Effector memory CD8-positive, alpha-beta T cell (primary cell): ENCODE data around the gene LRP1B.

Experiments used
- ATAC-seq: fragments of 150-1000 bp; cut with Tn5 transposase; replicated peaks from 2 replicates; pipeline ENCODE4 v1.10.0; 2021; ENCODE audit warnings: mild to moderate bottlenecking, moderate library complexity
- DNase-seq, 3 experiments: peaks; one replicate each; pipeline ENCODE4 v3.0.0; 2021
- H3K27ac Mint-ChIP-seq, 2 donors: one replicate each; pipeline ENCODE4 v1.8.0; 2022; ENCODE audit warnings: mild to moderate bottlenecking in 2 of 2, mixed read lengths in 2 of 2, moderate library complexity in 2 of 2
- H3K27me3 Mint-ChIP-seq, 2 donors: one replicate each; pipeline ENCODE4 v1.8.0; 2022; ENCODE audit warnings: mixed read lengths in 2 of 2
- H3K36me3 Mint-ChIP-seq: one replicate; pipeline ENCODE4 v1.8.0; 2022; ENCODE audit warnings: mild to moderate bottlenecking, moderate library complexity, mixed read lengths; ENCODE audit not compliant: insufficient read depth
- H3K4me1 Mint-ChIP-seq, 2 donors: one replicate each; pipeline ENCODE4 v1.8.0; 2022; ENCODE audit warnings: low read depth in 2 of 2, mixed read lengths in 2 of 2
- H3K4me3 Mint-ChIP-seq, 2 donors: one replicate each; pipeline ENCODE4 v1.8.0; 2022; ENCODE audit warnings: mild to moderate bottlenecking in 2 of 2, mixed read lengths in 2 of 2, moderate library complexity in 2 of 2
- H3K9me3 Mint-ChIP-seq, 2 donors: one replicate each; pipeline ENCODE4 v1.8.0; 2022; ENCODE audit warnings: mixed read lengths in 2 of 2

LRP1B gene

DNA sequence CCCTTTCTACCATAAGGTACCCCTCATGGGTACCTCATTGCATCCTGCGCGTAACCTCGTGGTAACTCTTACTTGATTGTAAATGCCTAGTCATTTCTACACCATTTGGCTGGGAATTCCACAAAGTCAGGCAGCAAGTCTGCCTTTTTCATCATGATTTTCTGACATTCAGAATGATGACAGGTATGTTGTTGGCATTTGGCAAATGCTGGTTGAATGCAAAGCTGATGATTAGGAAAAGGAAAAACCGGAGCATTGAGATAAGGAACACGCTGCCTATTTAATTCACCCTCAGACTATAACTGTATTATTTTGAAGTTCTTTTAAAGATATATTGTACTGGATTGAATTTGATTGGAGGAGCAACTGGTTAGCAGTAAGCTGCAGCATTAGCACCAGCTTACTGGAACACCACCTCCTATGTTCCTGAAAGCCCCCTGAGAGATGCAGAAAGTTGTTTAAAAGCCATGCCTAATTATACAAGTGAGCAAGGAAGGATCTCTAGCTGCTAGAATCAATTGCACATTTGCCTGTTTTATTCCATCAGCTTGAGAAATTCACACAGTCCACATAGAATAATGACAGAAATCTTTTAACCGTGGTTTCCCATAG is 520.1 kb downstream of the LRP1B start:
- Mint-ChIP-seq H3K36me3 (no peaks in the 10 kb centered on the region), H3K4me1 (no peaks in the 10 kb centered on the region), H3K27ac (no peak overlapping the region), H3K9me3 (peaks cover 10 to 21% of the 10 kb centered on the region in 2 donors), H3K4me3 (no peak overlapping the region), H3K27me3 (no peaks in the 10 kb centered on the region)
- DNase-seq (no peak), ATAC-seq (no peak)

- no peaks in the 10 kb centered on the region for H3K4me1 Mint-ChIP-seq
- H3K9me3 Mint-ChIP-seq: peaks cover 6 to 8% of the 10 kb centered on the region in 2 donors
Observed at GRCh38 chr2:141605163-141605562, 525.7 kb downstream of the LRP1B start.

GRCh38 chr2:141601511-141602152 is 529.2 kb downstream of the LRP1B start:
- no peak for DNase-seq
- Mint-ChIP-seq H3K4me3 (no peak overlapping the region), H3K36me3 (no peaks in the 10 kb centered on the region), H3K27me3 (no peaks in the 10 kb centered on the region), H3K9me3 (peaks cover 8 to 9% of the 10 kb centered on the region in 2 donors), H3K4me1 (no peaks in the 10 kb centered on the region), H3K27ac (no peak overlapping the region)
- no peak for ATAC-seq

More at GRCh38 chr2:141605163-141605562, 525.7 kb downstream of the LRP1B start:
- Mint-ChIP-seq H3K36me3 (no peaks in the 10 kb centered on the region), H3K27ac (no peak overlapping the region), H3K4me3 (no peak overlapping the region), H3K27me3 (no peaks in the 10 kb centered on the region)
- ATAC-seq (no peak), DNase-seq (no peak)

DNA sequence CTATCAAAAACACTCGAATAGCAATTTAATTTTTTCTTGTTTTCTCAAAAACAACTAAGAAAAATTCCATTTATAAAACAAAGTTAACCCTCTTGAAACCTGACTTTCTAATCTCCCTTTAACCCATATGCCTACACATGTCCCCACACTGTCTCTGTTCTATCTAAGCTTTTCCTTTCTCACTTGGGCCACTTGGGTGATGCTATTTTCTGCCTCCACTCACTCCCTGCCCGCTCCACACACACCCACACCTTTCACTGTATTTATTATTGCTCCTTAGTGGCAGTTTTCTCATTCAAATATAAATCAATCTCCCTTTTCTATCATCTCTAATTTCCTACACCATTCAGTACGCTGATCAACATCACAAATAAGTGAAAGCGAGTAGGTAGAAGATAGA is 531.1 kb downstream of the LRP1B start:
- DNase-seq: no peak
- no peaks in the 10 kb centered on the region for H3K36me3 Mint-ChIP-seq
- H3K9me3 Mint-ChIP-seq: peaks cover 8 to 9% of the 10 kb centered on the region in 2 donors
- H3K4me3 Mint-ChIP-seq: no peak overlapping the region
- ATAC-seq: no peak
- no peaks in the 10 kb centered on the region for H3K4me1 Mint-ChIP-seq
- no peaks in the 10 kb centered on the region for H3K27me3 Mint-ChIP-seq
- no peak overlapping the region for H3K27ac Mint-ChIP-seq

DNA sequence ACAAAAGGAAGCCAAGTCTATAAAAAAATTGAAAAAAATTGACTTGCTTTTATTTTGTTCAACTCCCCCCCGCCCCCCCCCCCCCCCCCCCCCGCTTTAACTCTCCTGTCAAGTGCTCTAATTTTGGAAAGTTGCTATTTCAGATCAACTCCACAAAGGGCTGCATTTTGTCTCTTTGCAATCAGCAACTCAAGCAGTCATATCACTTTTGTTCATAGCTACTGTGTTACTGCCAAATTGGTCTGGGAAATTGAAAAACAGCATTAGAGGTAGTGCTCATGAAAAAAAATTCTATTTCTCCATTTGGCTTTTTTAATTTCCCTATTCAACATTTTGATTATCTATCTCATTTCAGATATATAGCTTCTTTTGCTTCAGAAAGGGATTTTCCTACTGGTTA is 531.8 kb downstream of the LRP1B start:
- no peak overlapping the region for H3K27ac Mint-ChIP-seq
- H3K27me3 Mint-ChIP-seq: no peaks in the 10 kb centered on the region
- H3K4me3 Mint-ChIP-seq: no peak overlapping the region
- no peaks in the 10 kb centered on the region for H3K4me1 Mint-ChIP-seq
- peaks cover 8 to 9% of the 10 kb centered on the region in 2 donors for H3K9me3 Mint-ChIP-seq
- ATAC-seq (no peak), DNase-seq (no peak)
- H3K36me3 Mint-ChIP-seq: no peaks in the 10 kb centered on the region

- no peaks in the 10 kb centered on the region for H3K27me3 Mint-ChIP-seq
- no peak for DNase-seq
- no peak overlapping the region for H3K4me3 Mint-ChIP-seq
- H3K9me3 Mint-ChIP-seq: peaks cover 13 to 14% of the 10 kb centered on the region in 2 donors
- H3K27ac Mint-ChIP-seq: no peak overlapping the region
- no peaks in the 10 kb centered on the region for H3K36me3 Mint-ChIP-seq
- no peak for ATAC-seq
- no peaks in the 10 kb centered on the region for H3K4me1 Mint-ChIP-seq
Observed at GRCh38 chr2:141595316-141595920, 535.4 kb downstream of the LRP1B start.

- Mint-ChIP-seq H3K9me3 (peaks cover 6% of the 10 kb centered on the region in 2 donors), H3K27me3 (no peaks in the 10 kb centered on the region), H3K4me1 (no peaks in the 10 kb centered on the region), H3K4me3 (no peak overlapping the region), H3K36me3 (no peaks in the 10 kb centered on the region), H3K27ac (no peak overlapping the region)
- ATAC-seq (no peak), DNase-seq (no peak)
Observed at GRCh38 chr2:141591787-141592186, 539.0 kb downstream of the LRP1B start.

DNA sequence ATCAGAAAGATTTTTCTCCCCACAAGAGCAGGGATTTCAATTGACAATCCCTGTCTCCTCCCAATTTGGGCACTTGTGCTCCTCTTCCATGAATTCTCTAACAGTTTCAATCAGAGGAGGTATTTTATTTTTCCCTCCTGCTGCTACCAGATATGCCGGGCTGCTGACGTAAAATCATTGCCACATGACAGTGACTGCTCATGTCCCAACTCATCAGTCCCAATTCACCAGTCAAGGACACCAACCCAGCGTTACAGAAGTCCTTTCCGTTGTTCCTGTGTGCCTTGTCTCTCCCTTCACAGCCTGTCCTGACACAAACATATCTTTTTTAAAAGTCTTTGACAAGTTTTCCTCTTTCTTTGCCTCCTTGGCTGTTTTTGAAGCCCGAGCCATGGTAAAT is 540.2 kb downstream of the LRP1B start:
- no peaks in the 10 kb centered on the region for H3K27me3 Mint-ChIP-seq
- H3K9me3 Mint-ChIP-seq: peaks cover 6% of the 10 kb centered on the region in 2 donors
- H3K27ac Mint-ChIP-seq: no peak overlapping the region
- DNase-seq (no peak), ATAC-seq (no peak)
- no peaks in the 10 kb centered on the region for H3K36me3 Mint-ChIP-seq
- H3K4me1 Mint-ChIP-seq: no peaks in the 10 kb centered on the region
- no peak overlapping the region for H3K4me3 Mint-ChIP-seq

GRCh38 chr2:141589314-141589713 is 541.5 kb downstream of the LRP1B start:
- no peak overlapping the region for H3K27ac Mint-ChIP-seq
- DNase-seq (no peak), ATAC-seq (no peak)
- no peaks in the 10 kb centered on the region for H3K36me3 Mint-ChIP-seq
- no peaks in the 10 kb centered on the region for H3K4me1 Mint-ChIP-seq
- no peaks in the 10 kb centered on the region for H3K27me3 Mint-ChIP-seq
- no peak overlapping the region for H3K4me3 Mint-ChIP-seq
- H3K9me3 Mint-ChIP-seq: peaks cover 6% of the 10 kb centered on the region in 2 donors

GRCh38 chr2:141586985-141587384 is 543.8 kb downstream of the LRP1B start:
- H3K27ac Mint-ChIP-seq: no peak overlapping the region
- ATAC-seq (no peak), DNase-seq (no peak)
- no peaks in the 10 kb centered on the region for H3K27me3 Mint-ChIP-seq
- H3K9me3 Mint-ChIP-seq: peaks cover 6% of the 10 kb centered on the region in 2 donors
- no peak overlapping the region for H3K4me3 Mint-ChIP-seq
- no peaks in the 10 kb centered on the region for H3K4me1 Mint-ChIP-seq
- no peaks in the 10 kb centered on the region for H3K36me3 Mint-ChIP-seq

- Mint-ChIP-seq H3K27ac (no peak overlapping the region), H3K36me3 (no peaks in the 10 kb centered on the region), H3K4me1 (no peaks in the 10 kb centered on the region), H3K4me3 (no peak overlapping the region), H3K9me3 (peaks cover 0 to 4% of the 10 kb centered on the region in 2 donors), H3K27me3 (no peaks in the 10 kb centered on the region)
- DNase-seq (no peak), ATAC-seq (no peak)
Observed at GRCh38 chr2:141582213-141582612, 548.6 kb downstream of the LRP1B start.

GRCh38 chr2:141579071-141579470 is 551.7 kb downstream of the LRP1B start:
- DNase-seq: no peak
- Mint-ChIP-seq H3K4me3 (no peak overlapping the region), H3K27me3 (no peaks in the 10 kb centered on the region), H3K27ac (no peak overlapping the region), H3K36me3 (no peaks in the 10 kb centered on the region), H3K4me1 (no peaks in the 10 kb centered on the region), H3K9me3 (peaks cover 7 to 8% of the 10 kb centered on the region in 2 donors)
- ATAC-seq: no peak

GRCh38 chr2:141570474-141571131 is 560.2 kb downstream of the LRP1B start:
- Mint-ChIP-seq H3K27ac (no peak overlapping the region), H3K4me1 (no peaks in the 10 kb centered on the region), H3K4me3 (no peak overlapping the region), H3K27me3 (no peaks in the 10 kb centered on the region), H3K9me3 (peaks cover 16 to 28% of the 10 kb centered on the region in 2 donors), H3K36me3 (no peaks in the 10 kb centered on the region)
- no peak for ATAC-seq
- DNase-seq: no peak

- H3K4me3 Mint-ChIP-seq: no peak overlapping the region
- peaks cover 13 to 28% of the 10 kb centered on the region in 2 donors for H3K9me3 Mint-ChIP-seq
- DNase-seq: no peak
- H3K4me1 Mint-ChIP-seq: no peaks in the 10 kb centered on the region
- H3K27ac Mint-ChIP-seq: no peak overlapping the region
- no peaks in the 10 kb centered on the region for H3K36me3 Mint-ChIP-seq
- no peak for ATAC-seq
- no peaks in the 10 kb centered on the region for H3K27me3 Mint-ChIP-seq
Observed at GRCh38 chr2:141569941-141570340, 560.9 kb downstream of the LRP1B start.
